HG03045 (cell line): ENCODE measurements around the gene RASL11A.
"Not testable (repeated sequence)": the region's sequence is repeated elsewhere in the genome, so short reads cannot be mapped to it uniquely, and the experiment has no call there.

ENCODE experiments used
- ATAC-seq: cut with Tn5 transposase; IDR thresholded peaks from one replicate; pipeline ENCODE4 v1.9.1; 2021; ENCODE audit warnings: mild to moderate bottlenecking, moderate library complexity; ENCODE audit not compliant: unreplicated experiment

RASL11A gene

DNA sequence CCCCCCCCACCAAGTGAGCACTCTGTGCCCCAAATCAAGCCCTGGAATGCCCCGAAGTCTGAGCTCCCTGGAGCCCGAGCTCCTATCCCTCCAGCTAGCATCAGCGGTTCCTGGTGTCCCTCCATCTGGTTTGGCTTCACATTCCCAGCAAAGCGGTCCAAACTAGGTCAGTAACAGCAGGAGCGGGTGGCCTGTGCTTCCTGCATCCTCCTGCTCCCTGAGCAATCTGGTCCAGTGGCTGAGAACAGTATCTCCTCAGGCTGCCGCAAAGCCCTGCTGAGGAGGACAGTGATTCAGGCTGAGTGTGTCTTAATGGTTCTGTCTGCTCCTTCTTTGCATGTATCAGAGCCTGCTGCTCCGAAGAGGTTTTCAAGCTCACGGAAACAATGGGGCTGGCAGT, 25.9 kb downstream of the RASL11A start:
- ATAC-seq, result no peak

DNA sequence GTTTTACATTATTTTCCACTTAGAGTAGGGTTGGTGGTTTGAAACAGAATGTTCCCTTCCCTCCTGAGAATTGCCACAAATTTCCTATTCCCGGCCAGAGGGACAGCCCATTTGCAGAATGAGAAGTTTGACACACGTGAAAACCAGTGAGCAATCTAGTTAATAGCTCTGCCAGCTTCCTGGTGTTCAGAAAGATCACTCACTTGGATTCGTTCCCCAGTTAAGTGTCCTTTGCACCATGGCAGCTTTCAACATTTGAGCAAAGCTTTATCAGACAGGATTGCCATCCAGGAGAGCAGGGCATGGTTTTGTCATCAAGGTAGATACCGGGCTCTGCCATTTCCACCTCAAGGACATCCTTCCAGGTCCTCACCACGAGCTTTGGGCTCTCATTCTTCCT, 28.2 kb downstream of the RASL11A start:
- ATAC-seq, result no peak

DNA sequence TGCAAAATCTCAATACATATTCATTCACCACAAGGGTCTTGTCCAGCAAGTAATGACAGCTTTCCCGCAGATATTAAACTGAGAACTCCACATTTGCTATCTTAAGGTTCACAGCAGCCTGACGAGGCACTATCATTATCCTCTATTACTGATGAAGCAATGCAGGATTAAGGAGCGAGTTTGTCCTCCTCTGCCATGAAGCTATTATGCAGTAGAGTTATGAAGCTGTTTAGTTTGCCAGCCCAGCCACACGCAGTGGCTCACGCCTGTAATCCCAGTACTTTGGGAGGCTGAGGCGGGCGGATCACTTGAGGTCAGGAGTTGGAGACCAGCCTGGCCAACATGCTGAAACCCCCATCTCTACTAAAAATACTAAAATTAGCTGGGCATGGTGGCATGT, 29.8 kb downstream of the RASL11A start:
- ATAC-seq, result not testable (repeated sequence)

DNA sequence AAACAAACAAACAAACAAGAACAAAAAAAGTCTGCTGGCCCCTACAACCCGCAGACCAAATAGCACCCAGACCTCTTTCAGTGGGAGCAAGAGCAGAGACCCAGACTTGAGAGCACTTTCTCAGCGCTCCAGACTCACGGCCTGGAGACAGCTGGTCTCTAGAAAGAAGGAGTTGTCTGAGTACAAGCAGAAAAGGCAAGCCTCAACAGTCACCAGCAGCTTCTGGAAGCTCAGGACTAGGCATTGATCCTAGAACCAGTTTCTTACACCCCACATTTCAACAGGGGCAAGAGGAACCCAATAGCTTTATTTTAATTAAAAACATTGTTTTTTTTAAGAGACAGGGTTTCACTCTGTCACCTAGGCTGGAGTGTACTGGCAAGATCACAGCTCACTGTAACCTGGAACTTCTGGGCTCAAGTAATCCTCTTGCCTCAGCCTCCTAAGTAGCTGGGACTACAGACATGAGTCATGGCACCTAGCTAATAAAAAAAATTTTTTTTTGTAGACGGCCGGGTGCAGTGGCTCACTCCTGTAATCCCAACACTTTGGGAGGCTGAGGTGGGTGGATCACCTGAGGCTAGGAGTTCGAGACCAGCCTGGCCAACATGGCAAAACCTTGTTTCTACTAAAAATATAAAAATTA, 30.4 kb downstream of the RASL11A start:
- ATAC-seq, result no peak

DNA sequence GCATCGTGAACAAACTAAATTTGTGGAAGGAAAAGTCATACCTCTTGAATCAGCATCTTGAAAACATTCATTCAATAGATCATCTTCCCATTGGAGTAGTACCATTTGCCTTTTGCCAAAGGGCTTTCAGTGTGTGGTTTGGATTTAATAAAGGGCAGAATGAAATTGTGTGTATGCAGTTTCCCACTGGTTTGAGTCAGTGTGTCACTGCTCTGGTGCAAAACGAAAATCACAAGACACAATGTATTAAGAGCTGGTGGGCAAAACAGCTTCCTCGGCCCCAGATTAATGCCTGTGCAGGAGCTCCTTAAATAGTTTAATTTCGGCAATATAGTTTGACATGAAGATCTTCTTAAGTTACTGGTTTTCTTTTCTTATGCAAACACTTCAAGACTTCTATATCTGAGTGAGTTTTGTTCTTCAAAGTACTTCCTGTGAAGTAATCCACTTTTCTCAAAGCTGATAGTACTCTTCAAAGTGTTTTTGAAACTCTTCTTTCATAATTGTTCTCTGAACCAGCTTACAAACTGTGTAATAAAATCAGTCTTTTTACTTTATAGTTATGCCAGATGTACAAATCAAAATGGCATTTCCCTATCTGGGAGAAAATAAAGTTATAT, 32.1 kb downstream of the RASL11A start:
- no peak for ATAC-seq

DNA sequence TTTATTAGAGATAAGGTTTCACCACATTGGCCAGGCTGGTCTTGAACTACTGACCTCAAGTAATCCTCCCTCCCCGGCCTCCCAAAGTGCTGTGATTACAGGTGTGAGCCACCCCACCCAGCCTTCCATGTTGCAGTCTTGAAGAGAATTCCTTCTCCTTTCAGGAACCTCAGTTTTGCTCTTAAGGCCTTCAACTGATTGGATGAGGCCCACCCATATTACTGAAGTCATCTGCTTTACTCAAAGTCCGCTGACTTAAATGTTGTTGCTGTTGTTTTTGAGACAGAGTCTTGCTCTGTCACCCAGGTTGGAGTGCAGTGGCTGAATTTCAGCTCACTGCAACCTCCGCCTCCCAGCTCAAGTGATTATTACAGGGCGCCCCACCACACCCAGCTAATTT, 33.5 kb downstream of the RASL11A start:
- ATAC-seq, result no peak

DNA sequence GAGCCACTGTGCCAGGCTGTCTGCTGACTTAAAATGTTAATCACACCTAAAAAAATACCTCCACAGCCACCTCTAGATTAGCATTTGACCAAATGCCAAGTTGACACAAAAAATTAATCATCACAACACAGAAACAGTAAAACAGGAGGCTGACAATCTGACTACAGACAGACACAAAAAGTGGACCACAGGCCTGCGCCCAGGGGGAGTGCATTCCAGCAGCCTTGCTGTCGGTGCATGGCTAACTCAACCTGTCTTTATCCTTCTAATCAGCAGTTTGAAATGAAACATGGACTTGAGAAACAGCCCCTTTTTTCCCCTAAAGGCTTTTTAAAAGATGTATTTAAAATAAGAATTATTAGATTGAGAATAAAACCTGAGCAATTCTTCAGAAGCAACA, 34.0 kb downstream of the RASL11A start:
- no peak for ATAC-seq

DNA sequence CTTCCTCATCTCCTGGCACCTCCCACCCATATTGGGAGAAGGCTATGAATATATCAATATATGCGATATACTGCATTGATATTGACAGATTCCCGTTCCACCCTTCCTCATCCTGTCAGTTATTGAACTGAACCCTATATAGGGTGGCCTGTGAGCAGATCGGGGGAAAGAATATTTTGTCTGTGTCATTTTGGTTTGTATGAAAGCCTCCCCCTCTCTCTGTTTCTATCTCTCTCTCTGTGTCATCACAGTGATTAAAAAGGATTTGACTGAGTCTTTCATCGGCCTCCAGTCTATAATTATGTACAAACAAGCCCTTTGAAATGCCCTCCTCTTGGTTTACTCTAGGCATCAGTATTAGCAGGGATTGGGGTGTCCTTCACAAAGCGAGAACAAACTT, 35.7 kb downstream of the RASL11A start:
- no peak for ATAC-seq

DNA sequence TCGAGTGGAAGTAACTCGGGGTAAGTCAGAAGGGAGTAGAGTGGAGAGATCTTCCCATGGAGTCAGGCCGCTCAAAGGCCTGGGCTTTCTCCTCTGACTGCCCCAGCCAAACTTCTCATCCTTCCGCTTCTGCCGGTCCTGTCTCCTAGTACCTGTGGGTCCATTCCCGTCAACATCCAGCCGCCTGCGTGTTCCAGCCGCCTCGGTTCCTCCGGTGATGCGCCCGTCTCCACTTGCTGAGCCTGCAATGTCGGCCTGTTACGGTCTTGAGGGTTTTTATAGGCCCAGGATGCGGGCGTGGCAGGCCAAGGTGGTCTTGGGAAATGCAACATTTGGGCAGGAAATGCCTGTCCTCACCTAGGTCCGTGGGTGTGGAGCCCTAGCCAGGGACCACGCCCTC, 38.3 kb downstream of the RASL11A start:
- no peak for ATAC-seq

DNA sequence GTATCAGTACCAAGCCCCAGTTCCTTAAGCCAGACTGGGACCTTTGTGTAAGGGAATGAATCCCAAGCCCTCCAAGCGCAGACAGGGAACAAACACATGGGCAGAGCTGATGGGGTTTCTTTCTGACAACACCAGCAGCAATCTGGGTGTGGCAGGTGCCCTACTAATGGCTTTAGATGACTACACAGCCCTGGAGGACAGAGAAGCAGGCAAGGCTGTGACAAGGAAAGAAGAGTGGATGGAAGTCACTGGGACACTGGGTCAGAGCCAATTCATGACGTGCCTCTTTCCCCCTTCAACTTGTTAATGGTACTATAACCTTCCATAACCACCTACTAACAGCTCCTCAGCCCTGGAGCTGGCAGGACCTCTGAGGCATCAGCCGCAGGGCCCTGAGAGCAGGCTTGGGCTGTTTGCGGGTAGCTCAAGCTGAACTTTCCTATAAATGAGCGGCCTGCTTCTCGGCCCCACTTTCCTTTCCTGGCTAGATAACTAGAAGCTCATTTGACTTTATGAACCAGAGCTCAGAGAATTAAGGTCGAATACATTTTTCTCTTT, 38.9 kb downstream of the RASL11A start:
- no peak for ATAC-seq

DNA sequence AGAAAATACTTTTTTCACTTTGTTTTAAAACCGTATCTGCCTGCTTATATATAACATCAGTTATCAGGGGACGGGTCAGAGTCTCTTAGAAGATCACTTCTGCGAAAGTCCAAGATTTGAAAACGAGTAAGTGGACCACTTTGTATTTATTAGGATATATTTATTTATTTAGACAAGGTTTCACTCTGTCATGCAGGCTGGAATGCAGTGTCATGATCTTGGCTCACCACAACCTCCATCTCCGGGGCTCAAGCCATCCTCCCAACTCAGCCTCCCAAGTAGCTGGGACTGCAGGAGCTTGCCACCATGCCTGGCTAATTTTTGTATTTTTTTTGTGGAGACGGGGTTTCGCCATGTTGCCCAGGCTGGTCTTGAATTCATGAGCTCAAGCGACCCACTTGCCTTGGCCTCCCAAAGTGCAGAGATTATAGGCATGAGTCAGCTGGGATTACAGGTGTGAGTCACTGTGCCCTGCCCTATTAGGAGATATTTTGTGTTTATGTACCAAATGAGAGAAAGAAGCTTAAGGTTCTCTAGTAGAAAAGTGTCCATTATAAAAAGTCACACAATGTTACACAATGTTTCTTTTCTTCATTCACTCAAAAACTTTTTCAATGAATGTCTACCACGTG, 39.5 kb downstream of the RASL11A start:
- no peak for ATAC-seq

DNA sequence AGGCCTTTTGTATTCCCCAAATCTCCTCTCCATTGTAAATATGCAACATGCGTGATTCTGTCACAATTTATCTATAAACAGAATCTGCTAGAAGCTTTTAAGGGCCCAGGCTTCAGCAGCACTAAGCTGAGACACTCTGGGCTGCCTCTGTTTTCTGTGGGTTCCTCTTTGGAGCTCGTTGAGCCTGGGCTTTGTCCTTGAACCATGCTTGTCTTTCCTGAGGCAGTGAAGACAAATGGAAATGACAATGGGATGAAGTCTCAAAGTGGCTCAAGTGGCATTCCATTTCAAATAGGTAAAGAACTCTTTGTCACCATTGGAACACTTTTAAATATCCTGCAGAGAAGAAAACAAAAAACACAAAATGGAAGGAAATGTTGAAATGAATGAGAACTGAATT, 40.3 kb downstream of the RASL11A start:
- no peak for ATAC-seq

DNA sequence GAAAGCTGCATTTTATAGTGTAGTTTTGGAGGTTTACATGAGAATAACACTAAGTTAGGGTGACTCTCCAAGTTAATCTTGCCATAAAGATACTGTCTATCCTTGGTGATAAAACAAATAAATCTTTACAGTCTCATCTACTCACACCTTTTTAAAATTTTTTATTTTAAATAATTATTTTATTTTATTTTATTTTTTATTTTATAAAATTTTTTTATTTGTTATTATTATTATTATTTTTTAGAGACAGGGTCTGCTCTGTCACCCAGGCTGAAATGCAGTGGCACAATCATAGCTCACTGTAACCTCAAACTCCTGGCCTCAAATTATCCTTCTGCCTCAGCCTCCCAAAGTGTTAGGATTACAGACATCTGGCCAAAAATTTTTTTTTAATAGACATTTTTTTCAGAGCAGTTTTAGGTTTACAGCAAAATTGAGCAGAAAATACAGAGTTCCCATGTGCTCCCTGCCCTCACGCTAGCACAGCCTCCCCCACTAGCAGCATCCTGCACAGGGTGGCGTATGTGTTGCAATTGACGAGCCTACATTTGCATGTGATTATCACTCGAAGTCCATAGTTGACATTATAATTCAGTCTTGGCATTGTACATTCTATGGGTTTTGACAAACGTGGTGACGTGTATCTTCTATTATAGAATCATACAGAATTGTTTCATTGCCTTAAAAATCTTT, 41.0 kb downstream of the RASL11A start:
- ATAC-seq, result no peak

DNA sequence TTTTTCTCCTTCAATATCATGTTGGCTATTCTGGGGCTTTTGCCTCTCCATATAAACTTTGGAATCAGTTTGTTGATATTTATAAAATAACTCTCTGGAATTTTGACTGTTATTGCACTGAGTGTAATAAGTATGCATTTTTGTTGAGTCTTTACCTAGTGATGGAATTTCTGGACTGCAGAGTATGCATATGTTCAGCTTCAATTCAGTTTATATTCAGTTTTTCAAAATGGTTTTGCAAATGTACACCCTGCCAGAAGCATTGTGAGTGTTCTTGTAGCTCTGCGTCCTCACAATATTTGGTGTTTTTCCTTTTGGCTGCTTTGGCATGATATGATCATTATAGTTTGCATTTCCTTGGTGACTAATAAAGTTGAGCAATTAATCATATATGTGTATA, 43.1 kb downstream of the RASL11A start:
- ATAC-seq, result no peak

DNA sequence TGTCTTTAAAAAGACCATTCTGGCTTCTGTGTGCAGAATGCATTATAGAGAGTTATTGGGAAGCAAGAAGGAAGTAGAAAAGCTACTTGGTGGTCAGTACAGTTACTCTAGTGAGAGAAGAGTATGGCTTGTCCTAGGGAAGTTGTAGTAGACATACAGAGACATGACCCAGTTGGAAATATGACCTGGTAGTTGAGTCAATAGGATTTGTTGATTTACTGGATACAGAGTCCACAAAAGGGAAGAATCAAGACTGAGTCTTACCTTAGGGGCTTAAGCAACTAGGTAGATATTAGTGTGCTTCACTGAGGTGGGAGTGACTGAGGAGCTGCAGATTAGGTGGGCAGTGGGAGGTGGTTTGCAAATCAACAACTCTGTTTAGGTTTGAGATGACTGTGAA, 48.8 kb downstream of the RASL11A start:
- no peak for ATAC-seq

DNA sequence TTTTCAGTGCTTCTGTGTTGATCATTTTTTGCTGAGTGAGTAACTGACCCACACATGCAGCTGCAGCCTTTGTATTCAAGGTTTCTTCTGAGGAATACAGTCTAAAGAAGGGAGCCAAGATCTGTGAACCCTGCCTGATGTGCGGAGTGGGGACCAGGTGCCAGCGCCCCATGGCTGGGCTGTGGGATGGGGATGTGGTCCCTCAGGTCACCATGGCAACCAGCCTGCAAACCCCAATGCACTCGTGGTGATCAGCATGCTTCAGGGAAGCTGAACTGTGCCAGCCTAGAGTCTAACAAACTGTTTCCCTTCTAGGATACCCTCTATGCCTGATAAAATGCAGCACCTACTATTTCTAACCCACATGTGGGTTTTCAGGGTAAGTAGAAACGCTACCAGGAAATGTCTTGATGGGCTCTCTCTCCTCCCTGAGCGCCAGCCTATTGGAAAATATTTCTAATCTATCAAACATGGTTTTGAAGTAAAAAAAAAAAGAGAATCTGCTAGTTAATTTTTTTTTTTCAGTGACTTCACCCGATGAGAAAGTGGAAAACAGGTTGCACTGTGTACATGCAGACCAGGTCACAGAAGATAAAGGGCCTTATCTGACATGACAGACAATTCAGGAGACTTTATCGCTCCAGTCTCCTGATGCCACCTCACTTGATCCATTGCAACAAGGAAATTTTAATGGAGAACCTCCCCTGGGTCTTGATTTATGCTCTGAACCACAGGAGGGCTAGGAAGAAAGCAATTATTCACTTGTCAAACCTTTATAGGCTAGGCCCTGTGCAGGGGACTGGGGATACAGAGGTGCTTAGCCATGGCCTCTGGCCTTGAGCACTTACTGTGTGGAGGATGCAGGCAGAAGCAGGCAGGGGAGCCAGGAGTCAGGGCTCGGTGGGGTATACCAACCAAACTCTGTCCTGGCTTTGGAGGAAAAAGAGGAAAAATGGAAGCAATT, 51.1 kb downstream of the RASL11A start:
- ATAC-seq, result no peak

DNA sequence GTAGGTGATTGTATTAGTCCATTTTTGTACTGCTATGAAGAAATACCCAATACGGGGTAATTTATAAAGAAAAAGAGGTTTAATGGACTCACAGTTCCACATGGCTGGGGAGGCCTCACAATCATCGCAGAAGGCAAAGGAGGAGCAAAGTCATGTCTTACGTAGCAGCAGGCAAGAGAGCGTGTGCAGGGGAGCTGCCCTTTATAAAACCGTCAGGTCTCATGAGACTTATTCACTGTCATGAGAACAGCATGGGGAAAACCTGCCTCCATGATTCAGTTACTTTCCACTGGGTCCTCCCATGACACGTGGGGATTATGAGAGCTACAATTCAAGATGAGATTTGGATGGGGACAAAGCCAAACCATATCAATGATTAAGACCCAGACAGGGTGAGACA, 51.8 kb downstream of the RASL11A start:
- not testable (repeated sequence) for ATAC-seq
